ENCODE data around the gene NPAS3.

DNA sequence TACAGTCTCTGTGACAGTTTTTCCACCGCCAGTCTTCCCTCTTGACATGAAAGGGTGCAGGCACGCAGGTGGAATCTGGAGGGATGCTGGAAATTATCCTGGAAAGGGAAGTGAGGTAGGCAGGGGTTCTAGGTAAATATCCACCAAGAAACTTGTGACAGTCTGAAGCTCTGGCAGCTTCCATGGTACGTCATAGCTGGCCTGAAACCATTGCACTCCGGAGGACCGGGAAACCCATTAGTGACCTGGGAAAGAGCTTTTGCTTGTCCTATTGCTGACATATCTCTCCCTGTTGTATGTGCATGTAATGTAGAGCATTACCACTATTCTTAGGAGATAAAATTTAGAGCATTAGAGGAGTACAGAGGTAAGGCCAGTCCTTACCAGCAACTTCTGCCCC lies 736.2 kb downstream of the NPAS3 start:
- TF ChIP-seq EZH2phosphoT487 (IDR thresholded peaks at IDR 0.05; ENCODE audit: borderline replicate concordance, low read depth, low read length): no peak
- TF ChIP-seq, protein P1, sequence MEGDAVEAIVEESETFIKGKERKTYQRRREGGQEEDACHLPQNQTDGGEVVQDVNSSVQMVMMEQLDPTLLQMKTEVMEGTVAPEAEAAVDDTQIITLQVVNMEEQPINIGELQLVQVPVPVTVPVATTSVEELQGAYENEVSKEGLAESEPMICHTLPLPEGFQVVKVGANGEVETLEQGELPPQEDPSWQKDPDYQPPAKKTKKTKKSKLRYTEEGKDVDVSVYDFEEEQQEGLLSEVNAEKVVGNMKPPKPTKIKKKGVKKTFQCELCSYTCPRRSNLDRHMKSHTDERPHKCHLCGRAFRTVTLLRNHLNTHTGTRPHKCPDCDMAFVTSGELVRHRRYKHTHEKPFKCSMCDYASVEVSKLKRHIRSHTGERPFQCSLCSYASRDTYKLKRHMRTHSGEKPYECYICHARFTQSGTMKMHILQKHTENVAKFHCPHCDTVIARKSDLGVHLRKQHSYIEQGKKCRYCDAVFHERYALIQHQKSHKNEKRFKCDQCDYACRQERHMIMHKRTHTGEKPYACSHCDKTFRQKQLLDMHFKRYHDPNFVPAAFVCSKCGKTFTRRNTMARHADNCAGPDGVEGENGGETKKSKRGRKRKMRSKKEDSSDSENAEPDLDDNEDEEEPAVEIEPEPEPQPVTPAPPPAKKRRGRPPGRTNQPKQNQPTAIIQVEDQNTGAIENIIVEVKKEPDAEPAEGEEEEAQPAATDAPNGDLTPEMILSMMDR (conservative IDR thresholded peaks at IDR 0.05; ENCODE audit: low read length): no peak
